ENCODE data around the gene SPON2.

Gene SPON2

GRCh38 chr4:1198098-1198844, 25.9 kb upstream of the SPON2 start:
- FAIRE-seq: no peak
- no peak for DNase-seq (ENCODE audit: insufficient read length, low spot score)
- TF ChIP-seq CTCF (IDR thresholded peaks at IDR 0.05; ENCODE audit: insufficient read depth, missing control alignments): no peak

DNA sequence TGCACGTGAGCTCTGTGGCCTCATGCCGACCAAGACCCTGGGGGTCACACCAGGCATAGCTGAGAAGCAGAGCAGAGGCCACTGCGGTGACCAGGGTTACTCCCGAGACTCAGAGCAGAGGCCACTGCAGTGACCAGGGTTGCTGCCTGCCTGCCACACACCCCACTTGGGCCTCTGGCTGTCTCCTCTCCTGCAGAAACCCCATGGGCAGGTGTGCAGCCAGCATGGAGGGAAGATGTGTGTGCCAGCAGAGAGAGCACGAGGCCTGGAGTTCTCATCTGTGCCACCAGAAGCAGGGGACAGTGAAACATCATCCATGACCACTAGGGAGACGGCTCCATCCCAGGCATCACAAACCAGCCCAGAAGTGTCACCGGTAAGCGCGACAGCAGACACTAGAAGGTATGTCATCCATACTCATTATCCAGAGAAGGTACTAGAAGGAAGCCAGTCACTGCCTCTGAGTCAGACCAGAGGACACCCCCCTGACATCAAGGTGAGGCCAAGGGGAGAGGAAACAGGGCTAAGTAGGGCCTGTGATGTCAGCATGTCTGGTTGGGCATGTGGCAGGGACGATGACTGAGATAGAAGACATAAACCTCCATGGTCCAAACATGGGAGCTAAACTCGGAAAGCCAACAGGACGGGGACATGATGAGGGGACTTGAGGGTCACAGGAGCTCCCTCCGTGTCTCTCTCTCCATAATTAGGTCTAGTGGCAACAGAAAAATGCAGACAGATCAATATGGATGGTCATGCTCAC, 24.2 kb upstream of the SPON2 start:
- no peak for DNase-seq (ENCODE audit: insufficient read length, low spot score)
- no peak for FAIRE-seq
- TF ChIP-seq CTCF (IDR thresholded peaks at IDR 0.05; ENCODE audit: insufficient read depth, missing control alignments): no peak

- FAIRE-seq (no peak), DNase-seq (ENCODE audit: insufficient read length, low spot score) (no peak)
- no peak for TF ChIP-seq CTCF (IDR thresholded peaks at IDR 0.05; ENCODE audit: insufficient read depth, missing control alignments)
These were observed 23.6 kb upstream of the SPON2 start for GRCh38 chr4:1195891-1196401.

DNA sequence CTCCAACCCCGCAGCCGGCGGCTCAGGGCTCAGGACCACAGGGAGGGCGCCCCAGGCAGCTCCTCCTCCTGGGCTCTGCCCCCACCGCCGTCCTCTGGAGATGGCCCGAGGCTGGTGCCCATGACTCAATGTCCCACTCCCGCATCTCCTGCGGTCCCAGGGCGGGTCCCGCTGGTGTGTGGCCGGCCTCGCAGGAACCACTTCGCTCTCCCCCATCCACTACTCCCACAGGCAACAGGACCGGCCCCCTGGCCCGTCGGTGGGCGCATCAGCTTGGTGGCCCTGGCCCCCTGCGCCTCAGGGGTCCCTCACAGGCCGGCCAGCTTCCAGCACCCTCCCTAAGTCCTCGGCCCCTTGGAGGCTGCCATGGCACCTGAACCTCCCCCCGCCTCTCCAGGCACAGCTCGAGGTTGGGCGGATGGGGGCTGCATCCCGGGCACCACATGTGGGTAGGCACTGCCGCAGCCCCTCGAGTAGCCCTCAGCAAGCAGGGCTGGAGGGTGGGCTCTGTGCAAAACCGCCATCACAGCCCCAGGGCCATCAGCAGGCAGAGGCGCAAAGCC, 22.8 kb upstream of the SPON2 start:
- FAIRE-seq (no peak), DNase-seq (ENCODE audit: insufficient read length, low spot score) (no peak)
- no peak for TF ChIP-seq CTCF (IDR thresholded peaks at IDR 0.05; ENCODE audit: insufficient read depth, missing control alignments)

DNA sequence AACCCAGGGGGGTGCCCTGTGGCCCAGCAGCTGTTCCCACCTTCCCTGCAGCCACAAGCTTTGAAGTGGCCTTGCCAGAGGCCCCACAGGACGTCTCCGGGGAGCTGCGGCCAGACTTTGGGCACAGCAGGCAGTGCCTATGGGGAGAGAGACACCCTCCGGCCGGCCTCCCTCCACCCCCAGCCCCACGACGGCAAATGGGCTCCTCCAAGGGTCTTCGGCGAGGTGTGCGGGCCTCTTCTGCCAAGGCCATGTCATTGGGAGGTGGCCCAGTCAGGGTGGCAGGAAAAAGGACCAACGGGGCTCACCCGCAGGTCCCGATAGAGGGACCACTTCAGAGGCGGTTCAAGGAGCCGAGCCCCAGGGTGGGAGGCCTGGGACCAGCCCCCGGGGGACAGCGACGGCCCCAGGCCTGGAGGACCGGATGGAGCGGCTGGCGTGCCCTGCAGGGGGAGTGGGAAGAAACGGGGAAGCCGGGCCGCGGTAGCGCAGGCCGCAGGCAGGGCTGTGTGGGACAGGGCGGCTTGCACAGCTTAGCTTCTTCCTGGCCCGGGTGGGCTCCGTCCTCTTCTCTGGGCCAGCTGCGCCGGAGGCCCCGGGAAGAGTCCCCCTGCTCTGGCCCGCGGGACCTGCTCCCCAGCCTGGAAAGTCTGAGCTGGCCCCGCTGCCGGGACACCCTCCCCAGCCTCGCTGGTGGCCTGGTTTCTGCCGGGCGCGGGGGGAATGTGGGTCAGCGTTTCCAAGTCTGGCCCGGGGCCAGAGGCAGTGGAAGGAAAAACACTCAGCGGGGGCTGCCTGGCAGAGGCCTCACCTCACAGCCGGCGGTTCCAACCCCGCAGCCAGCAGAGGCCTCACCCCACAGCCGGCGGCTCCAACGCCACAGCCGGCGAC, 21.9 kb upstream of the SPON2 start:
- FAIRE-seq: no peak
- no peak for DNase-seq (ENCODE audit: insufficient read length, low spot score)
- no peak for TF ChIP-seq CTCF (IDR thresholded peaks at IDR 0.05; ENCODE audit: insufficient read depth, missing control alignments)

DNA sequence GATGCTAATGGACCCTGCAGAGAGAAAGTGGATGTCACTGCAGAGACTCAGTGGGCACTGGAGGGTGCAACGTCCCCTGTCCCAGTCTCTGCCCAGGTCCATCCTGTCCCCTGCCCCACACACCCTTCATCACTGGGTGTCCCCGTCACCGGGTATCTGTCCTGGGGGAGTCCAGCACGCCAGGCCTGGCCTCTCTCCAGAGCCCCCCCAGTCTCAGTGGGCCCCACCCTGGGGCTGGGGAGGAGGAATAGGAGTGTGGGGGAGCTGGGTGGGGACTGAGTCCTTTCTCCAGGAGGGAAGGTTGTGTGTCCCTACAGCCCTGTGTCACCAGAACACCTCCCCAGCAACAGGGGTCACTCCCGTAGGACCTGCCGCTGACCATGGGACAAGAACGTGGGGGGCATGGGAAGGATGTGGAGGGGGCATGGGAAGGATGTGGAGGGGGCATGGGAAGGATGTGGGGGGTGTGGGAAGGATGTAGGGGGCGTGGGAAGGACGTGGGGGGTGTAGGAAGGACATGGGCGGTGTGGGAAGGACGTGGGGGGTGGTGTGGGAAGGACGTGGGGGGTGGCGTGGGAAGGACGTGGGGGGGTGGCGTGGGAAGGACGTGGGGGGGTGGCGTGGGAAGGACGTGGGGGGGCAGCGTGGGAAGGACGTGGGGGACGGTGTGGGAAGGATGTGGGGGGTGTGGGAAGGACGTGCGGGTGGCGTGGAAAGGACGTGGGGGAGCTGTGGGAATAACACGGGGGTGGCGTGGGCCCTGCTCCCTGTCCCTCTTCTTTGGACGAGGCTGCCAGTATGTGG, 21.0 kb upstream of the SPON2 start:
- DNase-seq (ENCODE audit: insufficient read length, low spot score) (no peak), FAIRE-seq (no peak)
- no peak for TF ChIP-seq CTCF (IDR thresholded peaks at IDR 0.05; ENCODE audit: insufficient read depth, missing control alignments)
